OCI-LY3 (cell line): ENCODE data around the gene PDE4D.

ENCODE experiments used
- CTCF ChIP-seq: fragments of 200-600, 300-600 bp; sonication (generic); IDR thresholded peaks from 2 replicates; pipeline ENCODE4 v1.5.1; 2014; ENCODE audit warnings: antibody characterized with exemption, low read length, low read depth
- EZH2phosphoT487 ChIP-seq: fragments of 200-600 bp; shearing (Covaris generic); IDR thresholded peaks from 2 replicates; pipeline ENCODE4 v1.6.1; 2018; ENCODE audit warnings: antibody characterized with exemption, mixed run types, low read depth

- no peak for TF ChIP-seq CTCF
- no peak for TF ChIP-seq EZH2phosphoT487
Observed at GRCh38 chr5:59137846-59138245, 755.7 kb downstream of the PDE4D start.
